GM19395 (cell line): ENCODE data around the gene TSHZ2.

Experiments used
- ATAC-seq: cut with Tn5 transposase; IDR thresholded peaks from one replicate; pipeline ENCODE4 v1.9.1; 2021; ENCODE audit warnings: mild to moderate bottlenecking, moderate library complexity; ENCODE audit not compliant: unreplicated experiment

The TSHZ2 gene

GRCh38 chr20:53269380-53269779, 297.2 kb downstream of the TSHZ2 start:
- ATAC-seq = no peak

- no peak for ATAC-seq
Measured at GRCh38 chr20:53270792-53271375, 298.7 kb downstream of the TSHZ2 start.

- ATAC-seq = no peak
Measured at GRCh38 chr20:53274365-53274764, 302.2 kb downstream of the TSHZ2 start.

DNA sequence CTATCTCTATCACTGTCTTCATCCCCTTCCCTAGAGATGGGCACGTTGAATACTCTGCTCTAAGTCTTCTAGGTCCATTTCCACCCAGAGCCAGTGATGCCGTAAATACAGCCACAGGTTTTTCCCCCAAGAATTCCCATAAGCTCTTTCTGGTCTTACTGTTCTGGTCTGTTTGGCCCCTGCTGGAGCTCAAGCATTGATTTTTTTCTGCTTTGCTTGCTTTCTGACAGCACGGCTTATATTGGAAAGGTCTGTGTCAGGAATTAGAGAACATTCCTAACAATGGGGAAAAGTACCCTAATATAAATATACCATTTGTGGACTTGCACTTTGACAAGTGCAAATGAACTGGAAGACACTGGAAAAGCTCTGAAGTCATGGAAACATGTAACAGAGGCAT, 302.6 kb downstream of the TSHZ2 start:
- ATAC-seq = no peak

GRCh38 chr20:53276143-53276542, 304.0 kb downstream of the TSHZ2 start:
- ATAC-seq = no peak

DNA sequence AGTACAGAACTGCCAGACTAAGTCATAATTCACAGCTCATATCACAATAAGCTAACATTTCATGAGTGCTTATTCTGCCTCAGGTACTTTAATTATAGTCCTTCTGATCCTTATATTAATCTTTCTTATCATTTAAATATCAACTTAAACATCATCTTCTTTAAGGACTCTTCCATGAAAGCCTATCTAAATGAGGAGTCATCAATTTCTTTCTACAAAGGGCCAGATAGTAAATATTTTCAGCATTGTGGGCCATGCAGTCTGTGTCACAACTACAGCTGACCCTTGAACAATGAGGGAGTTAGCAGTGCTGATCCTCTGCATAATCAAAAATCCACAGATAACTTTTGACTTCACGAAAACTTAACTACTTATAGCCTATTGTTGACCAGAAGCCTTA, 306.4 kb downstream of the TSHZ2 start:
- ATAC-seq = no peak

DNA sequence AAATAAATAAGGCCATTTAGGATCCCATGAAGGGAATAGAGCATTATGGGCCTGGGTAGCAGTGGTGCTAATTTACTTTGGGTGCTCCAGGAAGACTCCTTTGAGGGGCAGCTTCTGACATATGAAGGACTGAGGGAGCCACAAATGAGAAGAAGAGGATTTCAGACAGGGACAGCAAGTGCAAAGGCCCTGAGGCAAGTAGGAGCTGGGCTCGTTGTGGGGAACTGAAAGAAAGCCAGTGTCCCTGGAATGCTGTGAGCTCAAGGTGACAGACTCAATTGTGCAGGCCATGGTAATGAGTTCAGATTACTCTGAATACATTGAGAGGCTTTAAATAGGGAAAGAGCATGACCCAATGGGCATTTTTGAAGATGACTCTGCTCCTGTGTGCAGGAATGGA, 307.6 kb downstream of the TSHZ2 start:
- ATAC-seq = no peak

- no peak for ATAC-seq
Measured at GRCh38 chr20:53281557-53282117, 309.5 kb downstream of the TSHZ2 start.

GRCh38 chr20:53282217-53282955, 310.2 kb downstream of the TSHZ2 start:
- ATAC-seq = no peak

DNA sequence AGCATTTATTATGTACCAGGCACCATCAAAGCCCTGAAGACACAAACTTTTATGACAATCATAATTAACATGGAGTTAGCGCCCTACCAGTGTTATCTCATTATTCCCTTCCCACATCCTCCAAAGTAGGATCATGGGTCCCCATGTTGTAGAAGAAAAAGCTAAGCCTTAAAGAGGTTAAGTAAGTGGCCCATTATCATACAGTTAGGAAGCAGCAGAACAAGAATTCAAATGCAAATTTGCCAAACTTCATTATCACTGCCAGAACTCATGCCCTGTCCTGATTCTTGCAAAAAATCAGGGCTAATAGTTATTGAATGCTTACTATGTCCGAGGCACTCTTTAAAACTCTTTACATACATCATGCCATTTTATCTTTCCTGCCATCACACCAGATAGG, 310.9 kb downstream of the TSHZ2 start:
- no peak for ATAC-seq

DNA sequence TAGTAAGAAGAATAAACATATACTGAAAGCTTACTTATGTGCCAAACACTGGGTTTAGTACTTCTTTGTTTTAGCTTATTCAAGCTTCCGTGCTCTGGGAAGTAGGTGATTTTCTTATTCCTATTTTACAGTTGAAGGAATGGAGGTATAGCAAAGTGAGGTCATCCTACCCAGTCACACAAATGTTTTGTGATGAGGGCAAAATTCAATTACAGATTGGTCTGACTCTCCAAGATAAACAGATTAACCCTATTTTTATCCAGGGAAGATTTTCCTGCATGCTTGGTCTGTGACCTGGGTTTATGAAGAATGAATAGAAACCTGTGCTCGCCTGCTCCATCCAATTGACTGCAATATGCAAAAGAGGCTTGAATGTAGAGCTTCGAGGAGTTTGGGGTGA, 311.4 kb downstream of the TSHZ2 start:
- no peak for ATAC-seq

GRCh38 chr20:53284256-53284655, 312.1 kb downstream of the TSHZ2 start:
- no peak for ATAC-seq

GRCh38 chr20:53284696-53285095, 312.5 kb downstream of the TSHZ2 start:
- ATAC-seq = no peak

- no peak for ATAC-seq
Measured at GRCh38 chr20:53287357-53288042, 315.3 kb downstream of the TSHZ2 start.

DNA sequence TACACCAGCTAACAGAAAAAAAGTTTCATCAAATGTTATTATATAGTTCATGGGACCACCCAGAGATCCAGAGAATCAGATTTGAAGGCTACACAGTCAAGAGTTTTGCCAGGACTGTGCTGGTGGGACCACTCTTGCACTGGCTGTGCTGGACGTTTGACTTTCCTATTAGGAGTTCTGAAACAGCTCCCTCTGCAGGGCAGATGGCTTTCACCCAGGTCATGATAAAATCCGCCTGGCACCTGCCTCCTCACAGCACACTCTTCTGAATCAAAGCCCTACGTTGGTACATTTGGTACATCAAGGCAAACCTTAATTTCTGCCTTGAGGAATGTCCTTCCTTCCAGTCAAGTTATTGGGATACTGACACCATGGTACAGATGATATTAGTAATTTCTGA, 319.4 kb downstream of the TSHZ2 start:
- ATAC-seq = no peak

GRCh38 chr20:53292347-53292746, 320.2 kb downstream of the TSHZ2 start:
- ATAC-seq = no peak

- no peak for ATAC-seq
Measured at GRCh38 chr20:53294804-53295203, 322.6 kb downstream of the TSHZ2 start.

DNA sequence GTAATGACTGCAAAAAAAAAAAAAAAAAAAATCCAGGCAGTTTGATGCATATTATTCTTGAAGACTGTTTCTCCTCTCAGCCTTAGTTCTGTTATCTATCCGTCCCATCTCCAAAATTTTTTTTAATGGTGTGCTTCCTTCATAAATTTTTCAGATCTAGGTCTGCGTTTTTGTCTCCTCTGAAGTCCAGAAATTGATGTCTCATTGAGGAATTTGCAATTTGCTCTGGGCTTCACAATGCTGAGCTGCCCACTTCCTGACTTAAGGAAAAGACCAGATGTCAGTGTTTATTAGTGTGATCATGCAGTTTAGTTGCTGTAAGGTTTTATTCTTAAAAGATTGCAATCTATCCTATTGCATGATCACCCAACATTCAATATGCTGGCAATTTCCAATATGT, 323.9 kb downstream of the TSHZ2 start:
- no peak for ATAC-seq

GRCh38 chr20:53296451-53297153, 324.4 kb downstream of the TSHZ2 start:
- ATAC-seq = no peak

- no peak for ATAC-seq
Measured at GRCh38 chr20:53297154-53297529, 325.0 kb downstream of the TSHZ2 start.

DNA sequence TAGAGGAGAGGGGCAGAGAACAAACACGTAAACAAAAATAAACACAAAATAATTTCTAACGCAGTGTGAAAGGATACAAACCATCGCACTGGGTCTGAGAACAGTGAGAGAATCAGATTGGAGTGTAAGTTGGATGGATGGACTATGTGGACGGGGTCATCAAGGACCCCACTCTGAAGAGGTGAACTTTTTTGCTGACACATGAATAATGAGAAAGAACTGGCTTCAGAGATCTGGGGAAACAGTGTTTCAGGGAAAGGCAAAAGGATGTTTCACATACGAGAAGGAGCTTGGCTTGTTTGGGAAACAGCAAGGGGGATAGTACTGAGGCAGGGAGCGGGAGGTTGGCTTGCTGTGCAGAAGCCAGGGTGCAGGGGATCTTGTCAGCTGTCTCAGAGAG, 326.1 kb downstream of the TSHZ2 start:
- ATAC-seq = no peak
